HPDE6-E6E7 (cell line): ENCODE measurements around the gene ZPLD1.

Experiments used
- DNase-seq: peaks from one replicate; pipeline ENCODE4 v3.0.0; 2011; ENCODE audit warnings: missing footprints; ENCODE audit errors: extremely low spot score

ZPLD1 gene

GRCh38 chr3:102466001-102466400, 31.2 kb downstream of the ZPLD1 start:
- no peak for DNase-seq

GRCh38 chr3:102470066-102470465, 35.3 kb downstream of the ZPLD1 start:
- no peak for DNase-seq

DNA sequence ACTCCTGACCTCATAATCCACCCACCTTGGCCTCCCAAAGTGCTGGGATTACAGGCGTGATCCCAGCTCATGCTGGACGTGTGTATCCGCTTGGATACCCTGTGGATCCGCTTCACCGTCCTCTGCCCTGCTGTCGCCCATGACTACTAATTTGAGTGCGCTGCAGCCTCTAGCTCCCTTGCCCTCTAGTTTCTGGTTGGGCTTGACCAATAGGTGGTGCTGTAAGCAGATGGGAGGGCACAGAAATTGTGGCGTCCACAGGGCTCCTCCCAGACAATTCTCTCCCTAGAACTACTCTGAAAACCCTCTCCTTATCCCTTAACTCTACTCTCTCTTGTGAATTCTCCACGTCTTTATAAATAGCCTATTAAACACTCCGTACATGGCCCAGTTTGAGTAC, 36.2 kb downstream of the ZPLD1 start:
- DNase-seq = no peak

DNA sequence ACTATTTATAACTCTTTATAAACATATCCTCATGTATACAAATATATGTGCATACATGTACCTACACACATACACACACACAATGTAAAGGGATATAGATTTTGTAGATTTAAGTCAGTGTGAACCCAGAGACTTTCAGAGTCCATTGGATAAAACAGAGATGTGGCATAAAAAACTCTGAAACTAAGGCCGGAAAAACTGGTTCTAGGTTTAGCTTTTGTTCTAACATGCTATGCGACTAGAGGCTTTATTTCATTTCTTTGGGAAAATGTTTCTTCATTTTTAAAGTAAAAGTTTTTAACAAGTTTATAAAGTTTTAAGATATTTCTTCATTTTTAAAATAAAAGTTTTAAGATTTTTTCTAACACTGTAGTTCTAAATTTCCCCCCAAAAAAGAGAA, 36.7 kb downstream of the ZPLD1 start:
- DNase-seq = no peak

DNA sequence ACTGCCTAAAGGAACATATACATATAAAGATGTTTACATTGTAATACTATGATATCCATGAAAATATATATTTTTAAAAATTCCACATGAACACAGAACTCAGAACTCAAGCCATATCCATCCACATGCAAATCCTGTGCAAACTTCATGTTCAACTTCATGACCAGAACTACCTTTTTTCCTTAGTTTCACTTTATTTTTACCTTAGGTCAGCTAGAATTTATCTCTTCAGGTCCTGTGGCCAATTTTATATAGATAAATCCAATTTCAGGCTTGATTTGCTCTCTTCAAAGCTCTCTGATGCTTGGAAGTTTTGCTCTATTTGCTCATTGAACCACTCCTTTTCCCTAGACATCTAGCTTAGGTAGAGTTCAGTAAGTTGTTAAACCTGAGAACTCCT, 38.8 kb downstream of the ZPLD1 start:
- DNase-seq = no peak

GRCh38 chr3:102474207-102474606, 39.4 kb downstream of the ZPLD1 start:
- no peak for DNase-seq

DNA sequence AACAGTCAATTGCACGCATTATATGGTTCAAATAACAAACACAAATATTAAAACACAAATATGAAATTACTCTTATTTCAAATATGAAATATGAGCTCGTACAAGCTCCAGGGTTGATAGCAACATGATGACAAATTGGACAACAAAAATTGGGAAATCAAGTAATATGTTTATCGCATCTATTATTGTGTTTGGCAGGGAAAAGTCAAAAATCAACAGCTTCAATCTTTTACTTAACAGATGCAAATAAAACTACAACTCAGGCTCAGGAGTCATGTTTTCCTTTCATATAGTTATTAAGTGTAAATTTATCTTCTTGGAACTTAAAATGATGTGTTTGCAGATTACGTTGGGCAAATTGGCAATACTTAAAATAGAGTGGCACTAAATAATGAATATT, 41.4 kb downstream of the ZPLD1 start:
- DNase-seq = no peak

DNA sequence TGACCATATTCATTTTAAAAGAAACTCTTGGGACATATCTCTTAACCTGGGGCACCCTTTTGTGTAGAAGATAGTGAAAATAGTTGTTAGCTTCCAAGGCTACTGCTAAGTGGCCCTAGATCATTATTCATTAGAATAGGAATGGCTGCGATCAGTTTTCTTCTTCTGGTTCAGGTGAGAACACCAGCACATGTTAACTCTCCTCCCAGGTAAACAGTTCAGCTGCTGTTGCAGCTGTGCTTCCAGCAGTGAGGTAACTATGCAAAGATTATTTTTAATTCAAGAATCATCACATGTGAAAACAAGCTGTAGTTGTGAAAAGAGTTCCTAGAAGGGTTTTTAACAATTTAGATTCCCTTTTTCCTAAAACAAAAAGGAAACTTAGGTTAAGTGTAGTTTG, 43.3 kb downstream of the ZPLD1 start:
- DNase-seq = no peak

GRCh38 chr3:102480139-102480538, 45.3 kb downstream of the ZPLD1 start:
- no peak for DNase-seq

GRCh38 chr3:102481050-102481449, 46.2 kb downstream of the ZPLD1 start:
- DNase-seq = no peak

- peak; percentile 49 for DNase-seq
Observed at GRCh38 chr3:102483556-102483955, 48.7 kb downstream of the ZPLD1 start.

- DNase-seq = no peak
Observed at GRCh38 chr3:102484363-102484762, 49.5 kb downstream of the ZPLD1 start.

DNA sequence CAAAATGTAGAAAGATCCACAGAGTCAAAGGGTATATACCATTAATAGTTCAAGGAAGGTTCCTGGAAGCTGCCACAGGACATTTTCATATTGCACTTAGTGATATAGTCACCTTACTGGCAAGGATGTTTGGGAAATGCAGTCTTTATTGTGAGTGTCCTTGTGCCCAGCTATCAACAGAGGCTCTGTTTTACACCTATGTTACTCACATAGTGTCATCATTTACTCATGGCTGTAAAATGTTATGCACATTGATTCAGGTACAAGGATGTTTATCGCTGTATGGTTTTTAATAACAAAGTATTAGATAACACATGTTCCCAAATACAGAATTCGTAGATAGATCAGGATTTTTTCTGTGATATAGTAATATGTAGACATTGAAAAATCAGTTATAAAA, 50.9 kb downstream of the ZPLD1 start:
- no peak for DNase-seq

- DNase-seq = no peak
Observed at GRCh38 chr3:102488331-102488730, 53.5 kb downstream of the ZPLD1 start.

- DNase-seq = no peak
Observed at GRCh38 chr3:102492300-102492699, 57.5 kb downstream of the ZPLD1 start.

DNA sequence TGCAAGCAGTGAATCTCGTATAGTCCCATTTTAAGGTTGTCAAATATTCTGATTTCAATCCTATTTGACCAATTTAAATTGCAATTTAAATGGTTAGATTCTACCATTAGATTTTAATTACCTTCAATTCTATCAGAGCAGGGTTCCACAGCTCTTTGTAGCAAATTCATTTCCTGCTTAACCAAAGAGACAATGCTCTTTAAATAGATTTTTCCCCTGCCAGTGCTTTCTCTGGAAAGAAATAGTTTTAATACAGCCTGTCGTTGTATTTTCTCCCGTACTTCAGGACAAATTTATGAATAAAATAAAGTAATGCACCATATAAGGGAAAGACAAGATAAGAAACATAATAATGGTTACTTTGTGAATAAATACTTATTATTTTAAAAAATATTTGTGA, 62.8 kb downstream of the ZPLD1 start:
- DNase-seq = no peak

GRCh38 chr3:102505542-102505941, 70.7 kb downstream of the ZPLD1 start:
- DNase-seq = no peak

DNA sequence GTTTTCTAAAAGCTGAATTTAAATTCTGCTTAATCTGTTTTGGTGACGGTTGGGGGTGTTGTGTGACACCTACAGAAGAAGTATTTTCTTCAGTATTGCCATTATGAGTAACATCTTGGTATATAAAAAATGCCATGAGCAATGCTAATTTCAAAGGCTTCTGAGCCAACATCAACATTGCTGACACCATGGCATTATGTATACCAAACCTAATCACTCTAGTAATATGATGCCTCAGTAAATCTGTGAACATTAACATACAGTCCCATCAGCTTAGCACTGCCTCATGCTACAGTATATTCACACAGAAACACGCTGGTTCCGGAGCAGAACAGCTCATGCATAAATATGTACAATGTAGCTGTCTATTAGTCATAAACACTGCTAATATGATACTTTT, 75.8 kb downstream of the ZPLD1 start:
- peak; percentile 29 for DNase-seq

DNA sequence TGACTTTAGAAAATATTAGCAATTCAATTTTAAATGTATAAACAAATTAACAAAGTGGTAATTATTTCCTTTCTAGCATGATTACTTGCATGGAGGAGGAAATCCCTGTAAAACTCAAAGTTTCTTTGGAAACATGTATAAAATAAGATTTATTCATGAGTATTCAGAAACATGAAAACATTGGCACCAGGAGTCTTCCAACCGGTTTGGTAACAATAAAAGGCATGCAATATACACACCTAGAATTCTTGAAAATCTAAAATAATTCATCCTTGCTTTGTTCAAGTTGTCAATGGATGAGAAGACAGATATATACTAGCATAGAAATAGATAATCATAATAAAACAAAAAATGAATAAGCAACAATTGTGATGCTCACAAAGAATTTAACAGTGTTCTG, 76.4 kb downstream of the ZPLD1 start:
- no peak for DNase-seq

GRCh38 chr3:102511639-102512038, 76.8 kb downstream of the ZPLD1 start:
- DNase-seq = no peak

GRCh38 chr3:102512734-102513504, 78.1 kb downstream of the ZPLD1 start:
- DNase-seq = no peak

GRCh38 chr3:102514241-102514640, 79.4 kb downstream of the ZPLD1 start:
- no peak for DNase-seq

- no peak for DNase-seq
Observed at GRCh38 chr3:102521246-102521645, 86.4 kb downstream of the ZPLD1 start.

DNA sequence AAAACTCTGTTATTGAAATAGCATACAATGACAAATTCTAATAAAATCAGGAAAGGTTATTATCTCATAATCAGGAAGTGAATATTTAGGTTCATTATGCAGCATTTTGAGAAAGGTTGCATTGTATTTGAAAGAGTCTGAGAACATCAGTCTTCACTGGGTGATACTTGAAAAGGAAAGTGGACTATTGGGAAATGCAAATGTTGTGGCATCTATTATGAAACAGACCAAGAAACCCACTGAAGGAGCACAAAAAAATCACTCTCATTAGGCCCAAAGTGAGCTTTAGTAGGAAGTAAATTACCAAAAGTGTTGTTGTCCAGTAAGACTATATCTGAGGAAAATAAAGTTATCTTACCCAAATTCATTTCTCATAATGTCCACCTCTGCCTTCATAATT, 90.8 kb downstream of the ZPLD1 start:
- no peak for DNase-seq
